GM18502 (cell line): ENCODE results near the gene PDE6C.

Experiments
- ATAC-seq: cut with Tn5 transposase; IDR thresholded peaks from one replicate; pipeline ENCODE4 v1.9.1; 2021; ENCODE audit warnings: mild to moderate bottlenecking; ENCODE audit not compliant: unreplicated experiment, poor library complexity

Gene PDE6C

DNA sequence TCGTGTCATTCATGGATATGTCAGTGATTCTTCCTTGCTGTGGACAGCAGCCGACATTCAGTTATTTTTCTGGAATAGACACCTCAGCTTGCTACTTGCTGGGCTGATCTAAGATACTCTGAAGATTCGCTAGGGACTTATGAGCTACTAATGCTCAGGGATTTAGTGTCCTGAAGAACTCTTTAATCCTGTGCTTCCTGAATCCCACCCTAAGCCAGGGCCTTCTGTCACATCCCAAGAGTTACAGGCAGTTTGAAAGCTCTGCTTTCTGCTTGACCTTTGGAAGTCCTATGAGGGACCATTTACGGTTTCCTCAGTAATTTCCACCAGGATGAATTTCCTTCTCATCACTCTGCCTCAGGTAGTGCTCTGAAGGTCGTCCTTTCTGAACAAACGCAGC is at the start of gene PDE6C:
TSS of gene PDE6C (plus strand) at position 227 of the 400 bp plus-strand sequence. CDS start 189 bp downstream, outside the sequence.
- no peak for ATAC-seq

DNA sequence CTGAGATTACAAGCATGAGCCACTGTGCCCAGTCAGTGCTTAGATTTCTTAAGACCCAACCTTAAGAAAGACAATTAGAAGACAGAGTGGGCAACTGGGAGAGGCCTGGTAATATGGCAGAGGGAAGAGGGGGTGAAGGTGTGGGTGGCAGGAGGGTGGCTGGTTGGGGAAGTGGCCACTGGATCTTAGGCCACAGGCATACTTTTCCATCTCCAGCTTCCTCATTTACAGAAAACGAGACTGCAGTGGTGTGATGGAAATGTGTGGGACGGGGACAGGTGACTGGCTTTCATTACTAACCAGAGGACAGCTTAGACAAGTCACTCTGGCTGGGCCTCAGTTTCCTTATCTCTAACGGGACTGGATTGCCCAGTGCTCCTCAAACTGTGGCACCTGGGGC is 46.9 kb upstream of the PDE6C start:
- ATAC-seq, result no peak

- no peak for ATAC-seq
These were observed 45.7 kb upstream of the PDE6C start, which contains the start of gene FFAR4 for GRCh38 chr10:93566435-93567276. TSS of gene FFAR4 (plus strand) at chr10:93566665. CDS start at chr10:93566721, 56 bp downstream.

DNA sequence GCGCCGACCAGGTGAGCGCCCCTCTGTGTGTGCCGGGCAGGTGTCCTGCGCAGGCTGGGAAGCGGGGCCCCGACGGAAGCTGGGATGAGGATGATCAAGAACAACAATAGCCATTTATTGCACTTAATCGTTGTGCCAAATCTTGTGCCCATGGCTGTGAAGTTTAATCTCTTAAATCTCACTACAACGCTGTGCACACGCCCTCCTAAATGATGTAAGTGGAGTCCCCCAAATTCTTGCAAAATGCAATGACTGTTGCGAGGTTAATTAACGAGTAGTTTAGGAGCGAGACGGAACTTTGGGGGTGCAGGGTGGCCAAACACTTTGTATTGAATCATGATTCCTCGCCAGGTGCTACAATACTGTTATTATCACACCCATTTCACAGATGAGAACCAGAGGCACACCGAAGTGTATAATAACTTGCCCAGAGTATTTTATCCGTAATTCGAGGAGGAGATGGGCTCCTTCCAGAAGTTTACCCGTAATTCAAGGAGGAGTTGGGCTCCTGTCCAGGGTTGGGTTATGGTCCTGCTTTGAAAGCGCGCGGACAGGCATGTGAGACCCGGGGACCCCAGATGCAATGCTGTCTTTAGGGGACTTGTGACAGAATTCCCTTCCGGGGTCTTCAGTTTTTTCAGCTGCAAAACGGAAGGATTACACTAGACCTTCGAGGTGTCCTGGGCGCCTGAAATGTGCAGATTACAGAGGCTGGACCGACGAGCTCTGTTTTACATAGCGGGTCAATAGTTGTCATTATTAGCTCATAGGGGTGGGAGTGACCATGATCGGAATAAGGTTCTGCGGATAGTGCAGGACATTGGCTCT is 44.8 kb upstream of the PDE6C start:
- ATAC-seq, result no peak

DNA sequence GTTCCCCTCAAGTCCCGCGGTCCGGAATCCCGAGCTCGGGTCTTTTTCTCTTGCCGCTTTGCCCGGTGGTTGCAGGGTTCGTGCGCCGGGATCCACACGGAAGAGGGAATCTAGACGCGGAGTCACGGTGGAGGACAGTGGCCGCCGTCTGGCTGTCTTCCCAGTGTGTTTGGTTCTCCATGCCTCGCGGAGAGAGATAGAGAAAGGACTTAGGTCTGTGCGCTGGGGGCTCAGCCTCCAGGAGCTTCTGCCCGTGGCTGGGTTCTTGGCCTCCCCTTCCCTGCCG is 44.3 kb upstream of the PDE6C start:
- no peak for ATAC-seq

DNA sequence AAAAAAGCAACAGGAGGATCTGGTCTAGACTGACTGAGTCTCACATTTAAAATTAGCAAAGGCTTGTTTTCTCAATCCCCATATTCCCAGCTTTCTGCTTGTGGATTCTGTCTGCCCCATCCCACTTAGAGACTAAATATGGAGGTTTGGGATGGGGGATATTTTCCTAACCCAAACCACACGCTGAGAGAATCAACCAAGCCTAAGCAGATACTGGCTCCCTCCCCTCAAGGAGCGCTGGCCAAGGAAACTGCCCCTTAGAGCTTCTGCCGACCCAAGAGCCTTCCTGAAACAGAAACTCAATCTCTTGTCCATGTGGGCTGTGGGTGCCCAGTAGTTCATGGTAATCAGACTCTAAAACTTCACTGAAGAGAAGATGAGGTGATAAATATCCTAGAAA is 42.0 kb upstream of the PDE6C start:
- ATAC-seq, result no peak

GRCh38 chr10:93572606-93573005 is 39.7 kb upstream of the PDE6C start:
- no peak for ATAC-seq

GRCh38 chr10:93573051-93573909 is 39.1 kb upstream of the PDE6C start:
- no peak for ATAC-seq

DNA sequence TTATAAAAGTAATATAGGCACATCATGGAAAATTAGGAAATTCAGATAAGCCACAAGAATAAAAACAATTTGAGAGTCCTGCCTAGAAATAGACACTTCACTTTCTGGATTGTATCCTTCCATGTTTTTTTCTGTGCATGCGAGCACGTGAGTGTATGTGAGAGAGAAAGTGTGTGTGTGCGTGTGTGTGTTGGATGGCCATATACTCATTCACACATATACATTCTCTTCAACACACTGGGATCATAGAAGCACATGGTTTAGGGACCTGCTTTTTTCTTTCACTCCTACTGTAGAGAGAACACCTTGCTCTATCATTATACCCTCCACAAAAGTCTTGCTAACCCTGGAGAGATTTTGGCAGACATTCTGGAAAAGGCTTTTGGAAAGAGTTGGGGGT is 38.4 kb upstream of the PDE6C start:
- ATAC-seq, result no peak

GRCh38 chr10:93576888-93577287 is 35.4 kb upstream of the PDE6C start:
- ATAC-seq, result no peak

DNA sequence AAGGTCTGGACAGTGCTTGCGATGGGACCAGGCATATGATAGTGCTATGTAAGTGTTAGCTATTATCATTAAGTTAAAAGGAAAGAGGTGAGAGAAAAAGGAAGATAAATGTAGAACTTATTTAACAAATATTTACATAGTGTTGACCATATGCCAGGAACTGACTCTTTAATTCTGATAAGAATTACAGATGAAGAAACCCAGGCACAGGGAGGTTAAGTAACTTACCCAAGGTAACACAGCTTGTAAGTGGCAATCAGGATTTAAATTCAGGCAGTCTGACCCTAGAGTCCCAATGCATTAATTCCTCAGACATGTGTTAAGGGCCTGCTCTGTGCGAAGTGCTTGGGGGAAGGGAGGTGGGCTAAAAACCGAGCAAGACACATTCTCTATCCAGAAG is 34.8 kb upstream of the PDE6C start:
- ATAC-seq, result no peak

- no peak for ATAC-seq
These were observed 33.2 kb upstream of the PDE6C start for GRCh38 chr10:93579089-93579488.

DNA sequence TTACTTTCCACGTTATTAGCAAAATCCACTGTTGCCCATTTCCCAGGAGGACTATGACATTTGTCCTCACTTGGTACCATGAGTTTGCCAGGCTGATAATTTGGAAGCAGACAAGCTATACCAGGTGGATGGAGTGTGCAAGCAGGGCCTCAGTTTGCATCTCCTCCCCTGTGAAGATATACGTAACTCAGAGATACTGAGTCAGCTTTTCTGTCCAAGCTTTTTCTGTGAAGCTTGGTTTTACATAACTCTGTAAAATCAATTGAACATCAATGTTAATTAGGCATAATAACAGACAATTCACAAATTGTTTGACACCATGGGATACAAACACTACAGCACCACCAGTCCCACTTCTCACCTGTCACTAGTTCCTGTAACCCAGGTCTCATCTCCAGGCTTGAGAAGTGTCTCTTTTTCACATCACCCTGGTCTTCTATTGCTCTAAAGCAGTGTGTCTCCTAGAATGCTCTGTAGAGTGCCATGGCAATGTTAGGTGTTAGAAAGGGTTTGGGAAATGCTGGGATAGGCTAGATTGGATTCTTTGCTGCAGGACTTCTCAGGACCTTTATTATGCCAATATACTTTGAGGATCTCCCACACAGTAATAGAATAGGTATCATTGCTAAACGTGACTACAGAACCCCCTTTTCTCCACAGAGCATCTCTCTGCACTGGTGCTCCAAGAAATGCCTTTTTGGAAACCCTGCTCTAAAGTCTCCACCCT is 32.2 kb upstream of the PDE6C start:
- no peak for ATAC-seq

GRCh38 chr10:93580828-93581227 is 31.5 kb upstream of the PDE6C start:
- ATAC-seq, result no peak

- no peak for ATAC-seq
These were observed 27.9 kb upstream of the PDE6C start for GRCh38 chr10:93584445-93584844.

GRCh38 chr10:93589648-93590562 is 22.4 kb upstream of the PDE6C start:
- ATAC-seq, result no peak

- ATAC-seq, result no peak
These were observed 21.7 kb upstream of the PDE6C start for GRCh38 chr10:93590638-93591037.

GRCh38 chr10:93591065-93591808 is 21.1 kb upstream of the PDE6C start:
- no peak for ATAC-seq
